Mucosa of descending colon (tissue), 3 donors: ENCODE results near the gene UBA7. TPM values are rescaled to one million over a fixed set of nuclear protein-coding genes. Genes with fewer than 3 reads are reported as not detected.

Experiments used
- ATAC-seq: fragments of 200-7000 bp; cut with Tn5 transposase; one replicate; pipeline ENCODE4 v1.9.1; 2020; ENCODE audit warnings: mild to moderate bottlenecking, moderate library complexity
- DNase-seq, 3 donors: peaks; one replicate each; pipeline ENCODE4 v3.0.0-alpha.2; 2020
- H3K36me3 ChIP-seq: fragments of 200-600 bp; one replicate; pipeline ENCODE4 v1.8.0; 2021; ENCODE audit warnings: low read depth, mild to moderate bottlenecking
- H3K4me1 ChIP-seq: fragments of 200-600 bp; one replicate; pipeline ENCODE4 v1.8.0; 2021; ENCODE audit warnings: low read depth, mild to moderate bottlenecking
- H3K4me3 ChIP-seq: fragments of 200-600 bp; one replicate; pipeline ENCODE4 v1.8.0; 2021; ENCODE audit warnings: mild to moderate bottlenecking
- H3K9me3 ChIP-seq: fragments of 200-600 bp; one replicate; pipeline ENCODE4 v1.8.0; 2021; ENCODE audit warnings: mild to moderate bottlenecking
- intact Hi-C, 2 donors: fragments of 100-400 bp; cut with DNase I in 1 of 2; cut with micrococcal nuclease in 1 of 2; formaldehyde crosslinking; loops; one replicate each; pipeline versions ENCODE4 v1.11.0 to v1.11.1; 2022; cut with DNase I, micrococcal nuclease
- microRNA-seq: library from miRNA; unstranded; fragments of <30 nt; microRNA quantifications from one replicate; pipeline ENCODE4, GENCODE V29; 2019
- total RNA-seq, 3 donors: library from RNA; stranded (reverse); fragmentation: NEBNext Ultra II Directional in 2 of 3; extraction: Animal tissue kit (Norgen Biotek cat#: 25700) in 2 of 3; gene quantifications; one replicate each; pipeline versions ENCODE4 v1.2.1 to v1.2.4, GENCODE V29; 2021 to 2023
- TF ChIP-seq, protein P1 (sequence below): fragments of 200-600 bp; IDR thresholded peaks from one replicate; pipeline ENCODE4 v1.8.0; 2022; ENCODE audit warnings: antibody characterized with exemption, mild to moderate bottlenecking
- donor health status: DM: no; HTN: no; CAD: no; lungs with moderate emphysema.
- donor health status: DM: no; HTN: no; CAD: no.
- donor health status: DM: no; HTN: yes; CAD: no.

Gene UBA7
- total RNA-seq, 3 donors from 2014 or later = 90.3 to 192 (median 139) TPM

GRCh38 chr3:49763981-49764380 is 49.8 kb downstream of the UBA7 start:
- H3K36me3 ChIP-seq = no peaks in the 10 kb centered on the region
- intact Hi-C loops = no loop called here
- TF ChIP-seq, protein P1, sequence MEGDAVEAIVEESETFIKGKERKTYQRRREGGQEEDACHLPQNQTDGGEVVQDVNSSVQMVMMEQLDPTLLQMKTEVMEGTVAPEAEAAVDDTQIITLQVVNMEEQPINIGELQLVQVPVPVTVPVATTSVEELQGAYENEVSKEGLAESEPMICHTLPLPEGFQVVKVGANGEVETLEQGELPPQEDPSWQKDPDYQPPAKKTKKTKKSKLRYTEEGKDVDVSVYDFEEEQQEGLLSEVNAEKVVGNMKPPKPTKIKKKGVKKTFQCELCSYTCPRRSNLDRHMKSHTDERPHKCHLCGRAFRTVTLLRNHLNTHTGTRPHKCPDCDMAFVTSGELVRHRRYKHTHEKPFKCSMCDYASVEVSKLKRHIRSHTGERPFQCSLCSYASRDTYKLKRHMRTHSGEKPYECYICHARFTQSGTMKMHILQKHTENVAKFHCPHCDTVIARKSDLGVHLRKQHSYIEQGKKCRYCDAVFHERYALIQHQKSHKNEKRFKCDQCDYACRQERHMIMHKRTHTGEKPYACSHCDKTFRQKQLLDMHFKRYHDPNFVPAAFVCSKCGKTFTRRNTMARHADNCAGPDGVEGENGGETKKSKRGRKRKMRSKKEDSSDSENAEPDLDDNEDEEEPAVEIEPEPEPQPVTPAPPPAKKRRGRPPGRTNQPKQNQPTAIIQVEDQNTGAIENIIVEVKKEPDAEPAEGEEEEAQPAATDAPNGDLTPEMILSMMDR = no peak
- no peak overlapping the region for H3K4me3 ChIP-seq
- ATAC-seq (no peak), DNase-seq (no peak)
- no peaks in the 10 kb centered on the region for H3K9me3 ChIP-seq
- no peaks in the 10 kb centered on the region for H3K4me1 ChIP-seq

- TF ChIP-seq, protein P1 = no peak
- DNase-seq = no peak
- Histone ChIP-seq H3K9me3 (no peaks in the 10 kb centered on the region), H3K4me3 (no peak overlapping the region), H3K36me3 (no peaks in the 10 kb centered on the region), H3K4me1 (no peaks in the 10 kb centered on the region)
- intact Hi-C loops = no loop called here
- no peak for ATAC-seq
Measured at GRCh38 chr3:49761661-49762060, 52.1 kb downstream of the UBA7 start.

GRCh38 chr3:49759226-49759625 is 54.5 kb downstream of the UBA7 start:
- intact Hi-C loops = no loop called here
- no peak overlapping the region for H3K4me3 ChIP-seq
- TF ChIP-seq, protein P1 = no peak

GRCh38 chr3:49757197-49757596 is 56.6 kb downstream of the UBA7 start:
- no peak for ATAC-seq
- H3K36me3 ChIP-seq = no peaks in the 10 kb centered on the region
- intact Hi-C loops = no loop called here

More at GRCh38 chr3:49759226-49759625, 54.5 kb downstream of the UBA7 start:
- Histone ChIP-seq H3K9me3 (no peaks in the 10 kb centered on the region), H3K36me3 (no peaks in the 10 kb centered on the region), H3K4me1 (no peaks in the 10 kb centered on the region)
- DNase-seq (no peak), ATAC-seq (no peak)

GRCh38 chr3:49756036-49756435 is 57.7 kb downstream of the UBA7 start:
- Histone ChIP-seq H3K4me3 (no peak overlapping the region), H3K4me1 (no peaks in the 10 kb centered on the region), H3K9me3 (no peaks in the 10 kb centered on the region), H3K36me3 (no peaks in the 10 kb centered on the region)
- no peak for DNase-seq
- intact Hi-C loops = no loop called here
- TF ChIP-seq, protein P1 = no peak
- ATAC-seq = no peak

More at GRCh38 chr3:49757197-49757596, 56.6 kb downstream of the UBA7 start:
- no peak for DNase-seq
- TF ChIP-seq, protein P1 = no peak
- Histone ChIP-seq H3K4me1 (no peaks in the 10 kb centered on the region), H3K9me3 (no peaks in the 10 kb centered on the region), H3K4me3 (no peak overlapping the region)

Small RNAs within 50 kb of the gene (microRNA-seq; reads per million reads assigned to microRNA genes)
- gene MIR5193 = not detected

Other genes with a start within 250 kb of the UBA7 start
- 100 to 1,000 TPM; 110 to 176 (median 142) TPM for gene APEH, start 139.6 kb downstream of the UBA7 start, total RNA-seq
- 10 to 100 TPM; 16.8 to 55.9 (median 18.8) TPM for gene MST1, start 124.5 kb downstream of the UBA7 start, total RNA-seq
- 10 to 100 TPM; 45.5 to 58.1 (median 51.0) TPM for gene RNF123, start 124.4 kb downstream of the UBA7 start, total RNA-seq
- not detected for gene AMIGO3, start 94.3 kb downstream of the UBA7 start, total RNA-seq
- 10 to 100 TPM; 36.0 to 60.5 (median 47.4) TPM for gene GMPPB, start 90.0 kb downstream of the UBA7 start, total RNA-seq
- 10 to 100 TPM; 33.1 to 52.5 (median 39.5) TPM for gene IP6K1, start 27.4 kb downstream of the UBA7 start, total RNA-seq
- gene CDHR4, start 14.1 kb downstream of the UBA7 start, total RNA-seq = under 1 TPM in 1 of 3 donors, not detected in 2; 0.38 TPM
- gene INKA1, start 10.7 kb downstream of the UBA7 start, total RNA-seq = 1 to 10 TPM in 2 of 3 donors, under 1 TPM in 1; 0.58 to 2.8 (median 1.6) TPM
- 1 to 10 TPM; 2.6 to 5.4 (median 4.0) TPM for gene TRAIP, start 42.6 kb upstream of the UBA7 start, total RNA-seq
- not detected for gene CAMKV, start 56.0 kb upstream of the UBA7 start, total RNA-seq
- 100 to 1,000 TPM in 2 of 3 donors, 10 to 100 TPM in 1; 76.2 to 153 (median 124) TPM for gene MST1R, start 89.9 kb upstream of the UBA7 start, total RNA-seq
- 10 to 100 TPM in 1 of 3 donors, 1 to 10 TPM in 2; 6.9 to 13.3 (median 7.9) TPM for gene MON1A, start 115.9 kb upstream of the UBA7 start, total RNA-seq
- gene RBM6, start 126.2 kb upstream of the UBA7 start, total RNA-seq = 100 to 1,000 TPM in 2 of 3 donors, 10 to 100 TPM in 1; 75.6 to 124 (median 112) TPM